HG03457 (cell line): ENCODE measurements around the gene FOXO3.

Source experiments
- ATAC-seq: cut with Tn5 transposase; IDR thresholded peaks from one replicate; pipeline ENCODE4 v1.9.1; 2021; ENCODE audit warnings: moderate number of reproducible peaks; ENCODE audit not compliant: unreplicated experiment

Gene FOXO3

GRCh38 chr6:108594151-108594550 lies 33.4 kb downstream of the FOXO3 start:
- no peak for ATAC-seq

- ATAC-seq, result no peak
These were observed 33.9 kb downstream of the FOXO3 start for GRCh38 chr6:108594640-108595039.

- ATAC-seq, result no peak
These were observed 36.2 kb downstream of the FOXO3 start for GRCh38 chr6:108596956-108597355.

- no peak for ATAC-seq
These were observed 37.0 kb downstream of the FOXO3 start for GRCh38 chr6:108597572-108598304.

- peak; percentile 85 for ATAC-seq
These were observed 37.7 kb downstream of the FOXO3 start for GRCh38 chr6:108598305-108598863.

GRCh38 chr6:108604156-108604555 lies 43.4 kb downstream of the FOXO3 start:
- no peak for ATAC-seq

- no peak for ATAC-seq
These were observed 45.6 kb downstream of the FOXO3 start for GRCh38 chr6:108606250-108606690.

- ATAC-seq, result no peak
These were observed 47.9 kb downstream of the FOXO3 start for GRCh38 chr6:108608453-108609275.

GRCh38 chr6:108609276-108609769 lies 48.6 kb downstream of the FOXO3 start:
- no peak for ATAC-seq

GRCh38 chr6:108610270-108610839 lies 49.6 kb downstream of the FOXO3 start:
- ATAC-seq, result no peak

- no peak for ATAC-seq
These were observed 50.4 kb downstream of the FOXO3 start for GRCh38 chr6:108610957-108611586.

- no peak for ATAC-seq
These were observed 52.1 kb downstream of the FOXO3 start for GRCh38 chr6:108612852-108613251.

GRCh38 chr6:108616544-108616943 lies 55.8 kb downstream of the FOXO3 start:
- ATAC-seq, result no peak

- no peak for ATAC-seq
These were observed 56.3 kb downstream of the FOXO3 start for GRCh38 chr6:108616973-108617372.

GRCh38 chr6:108618623-108619152 lies 58.0 kb downstream of the FOXO3 start:
- no peak for ATAC-seq

GRCh38 chr6:108619431-108620197 lies 58.9 kb downstream of the FOXO3 start:
- ATAC-seq, result no peak

- ATAC-seq, result no peak
These were observed 60.4 kb downstream of the FOXO3 start for GRCh38 chr6:108621117-108621516.

GRCh38 chr6:108622641-108623298 lies 62.1 kb downstream of the FOXO3 start:
- ATAC-seq, result no peak

- no peak for ATAC-seq
These were observed 63.3 kb downstream of the FOXO3 start for GRCh38 chr6:108623995-108624394.
